HG02678 (cell line): ENCODE measurements around the gene MRPS2.

Experiments used
- ATAC-seq: cut with Tn5 transposase; IDR thresholded peaks from one replicate; pipeline ENCODE4 v1.9.1; 2021; ENCODE audit warnings: mild to moderate bottlenecking, moderate library complexity; ENCODE audit not compliant: unreplicated experiment

The MRPS2 gene

DNA sequence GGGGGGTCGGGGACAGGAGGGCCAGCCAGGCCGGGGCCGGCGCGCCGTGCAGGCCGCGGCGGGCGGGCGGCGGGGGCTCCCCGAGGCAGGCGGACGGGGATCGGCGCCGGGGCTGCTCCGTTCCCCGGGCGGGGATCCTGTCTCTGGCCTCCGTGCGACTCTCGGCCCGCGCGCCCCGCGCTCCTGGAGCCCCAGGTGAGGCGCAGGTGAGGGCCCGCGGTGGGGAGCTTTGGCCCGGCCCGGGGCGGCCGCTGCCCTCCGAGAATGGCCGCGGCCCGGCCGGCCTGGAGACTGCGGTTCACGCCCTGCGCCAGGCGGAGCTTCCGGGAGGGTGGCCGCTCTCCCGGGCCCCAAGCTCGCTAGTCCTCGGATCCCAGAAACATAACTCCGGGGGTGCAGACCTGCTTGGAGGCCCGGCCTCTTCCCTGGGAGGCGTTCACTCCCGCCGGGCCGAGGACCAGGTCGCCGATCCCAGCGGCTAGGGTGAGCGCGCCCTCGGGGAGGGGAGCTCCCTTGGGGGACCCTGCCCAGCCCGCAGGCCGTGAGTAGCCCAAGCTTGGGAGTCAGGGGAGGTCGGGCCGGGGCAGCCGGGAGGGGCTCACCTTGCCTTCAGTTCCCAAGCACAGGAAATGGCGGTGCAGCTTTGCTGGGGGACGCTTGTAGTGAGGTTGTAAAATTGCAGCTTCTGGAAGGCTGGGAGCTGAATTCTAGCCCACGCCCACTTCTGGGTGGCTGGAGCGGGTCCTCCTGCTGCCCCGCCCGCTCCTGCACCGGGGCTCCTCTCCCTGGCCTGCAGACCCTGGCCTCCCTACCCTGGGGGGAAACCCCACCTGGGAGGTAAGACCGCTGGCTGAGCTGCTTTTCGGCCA is 20.2 kb upstream of the MRPS2 start:
- ATAC-seq, result peak; percentile 38

DNA sequence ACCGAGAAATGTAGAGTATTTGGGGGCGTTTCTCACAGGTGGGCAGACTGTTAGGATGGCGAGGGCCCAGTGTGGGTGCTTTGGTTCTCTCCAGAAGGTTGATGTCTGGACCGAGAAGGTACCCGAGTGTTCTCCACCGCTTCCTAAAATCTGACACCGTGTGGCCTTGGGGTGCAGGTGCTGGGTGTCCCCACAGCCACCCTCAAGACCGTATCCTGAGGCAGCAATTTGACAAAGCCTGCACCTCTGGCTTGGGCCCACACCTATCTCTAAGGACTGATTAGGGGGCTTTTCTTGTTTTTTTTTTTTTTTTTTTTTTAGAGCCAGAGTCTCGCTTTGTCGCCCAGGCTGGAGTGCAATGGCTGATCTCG is 19.6 kb upstream of the MRPS2 start:
- no peak for ATAC-seq

DNA sequence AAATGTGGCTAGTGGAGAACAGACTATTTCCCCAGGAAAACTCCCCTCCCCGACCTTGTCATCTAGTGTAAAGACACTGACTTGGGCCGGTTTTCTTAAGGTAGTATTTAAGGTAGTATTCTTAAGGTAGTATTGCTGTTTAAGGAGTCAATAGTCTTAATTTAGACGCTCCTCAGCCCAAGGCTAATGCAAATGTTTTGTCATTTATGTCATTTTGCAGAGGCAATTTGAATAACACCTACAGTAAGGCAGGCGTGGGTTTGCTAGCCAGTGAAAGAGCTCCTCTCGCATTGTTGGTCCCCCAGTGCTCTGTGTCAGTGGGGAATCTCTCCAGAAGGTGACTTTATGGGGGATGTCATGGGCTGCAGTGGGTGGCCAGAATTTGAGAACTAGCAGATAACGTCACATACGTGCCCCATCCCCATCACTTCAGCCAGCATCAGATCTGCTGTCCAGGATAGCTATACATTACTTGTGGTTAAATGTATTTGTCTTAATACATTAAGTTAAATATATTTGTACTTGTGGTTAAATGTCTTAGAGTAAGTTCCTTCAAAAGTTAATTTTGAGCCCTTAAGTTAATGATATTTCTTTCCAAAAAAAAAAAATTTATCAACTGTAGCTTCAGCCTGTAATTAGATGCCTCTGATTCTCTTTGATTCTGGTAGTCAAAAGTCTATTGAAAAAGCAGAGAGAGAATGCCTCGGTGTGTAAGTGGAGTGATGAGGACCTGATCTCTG is 18.3 kb upstream of the MRPS2 start:
- ATAC-seq, result no peak

DNA sequence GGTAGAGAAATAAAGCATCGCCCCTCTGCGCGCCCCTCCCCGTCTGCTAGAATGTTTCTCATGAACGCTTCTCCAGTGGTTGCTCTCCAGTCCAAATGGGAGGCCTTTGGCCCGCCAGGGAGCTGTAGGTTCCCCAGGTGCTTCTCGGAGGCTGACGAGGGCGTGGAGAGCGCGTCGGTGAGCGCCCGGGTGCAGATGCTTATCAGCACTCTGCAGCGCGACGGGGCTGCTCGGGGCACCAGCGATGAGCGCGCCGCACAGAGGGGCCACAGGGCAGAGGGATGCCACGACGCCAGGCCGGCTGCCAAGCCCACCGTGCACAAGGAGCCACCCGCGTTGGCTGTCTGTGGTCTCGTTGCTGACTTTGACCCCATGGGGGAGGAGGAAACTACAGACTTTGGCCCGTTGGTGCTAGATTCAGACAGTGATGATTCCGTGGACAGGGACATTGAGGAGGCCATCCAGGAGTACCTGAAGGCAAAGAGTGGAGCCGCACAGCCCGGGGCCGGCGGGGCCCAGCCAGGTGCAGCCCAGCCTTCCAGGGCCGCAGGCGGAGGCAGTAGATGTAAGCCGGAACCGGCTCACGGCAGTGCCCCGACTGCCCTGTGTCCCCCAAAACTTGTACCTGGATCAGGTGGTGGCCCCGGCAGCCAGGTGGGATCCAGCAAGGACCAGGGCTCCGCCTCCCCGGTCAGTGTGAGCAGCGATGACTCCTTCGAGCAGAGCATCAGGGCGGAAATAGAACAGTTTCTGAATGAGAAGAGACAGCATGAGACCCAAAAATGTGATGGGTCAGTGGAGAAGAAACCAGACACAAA is 15.8 kb upstream of the MRPS2 start:
- no peak for ATAC-seq

DNA sequence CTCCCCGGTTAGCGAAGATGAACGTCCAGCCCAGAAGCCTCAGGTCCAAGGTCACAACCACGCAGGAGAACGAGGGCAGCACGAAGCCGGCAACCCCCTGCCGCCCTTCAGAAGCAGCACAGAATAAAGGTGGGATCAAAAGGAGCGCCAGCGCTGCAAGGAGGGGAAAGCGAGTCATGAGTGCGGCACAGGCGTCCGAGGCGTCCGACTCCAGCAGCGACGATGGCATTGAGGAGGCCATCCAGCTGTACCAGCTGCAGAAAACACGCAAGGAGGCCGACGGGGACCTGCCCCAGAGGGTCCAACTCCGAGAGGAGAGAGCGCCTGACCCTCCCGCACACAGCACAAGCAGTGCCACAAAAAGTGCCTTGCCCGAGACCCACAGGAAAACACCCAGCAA is 15.1 kb upstream of the MRPS2 start:
- ATAC-seq, result no peak

DNA sequence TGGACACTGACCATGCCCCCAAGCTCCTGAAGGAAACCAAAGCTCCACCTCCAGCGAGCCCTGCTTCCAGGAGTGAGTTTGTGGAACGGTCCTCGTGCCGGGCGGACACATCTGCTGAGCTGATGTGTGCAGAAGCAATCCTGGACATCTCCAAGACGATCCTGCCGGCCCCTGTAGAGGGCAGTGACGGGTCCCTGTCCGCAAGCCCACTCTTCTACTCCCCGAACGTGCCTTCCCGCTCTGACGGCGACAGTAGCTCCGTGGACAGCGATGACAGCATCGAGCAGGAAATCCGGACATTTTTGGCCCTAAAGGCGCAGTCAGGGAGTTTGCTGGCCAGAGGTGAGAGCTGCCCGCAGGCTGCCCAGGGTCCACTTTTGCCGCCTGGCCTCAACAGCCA is 14.7 kb upstream of the MRPS2 start:
- ATAC-seq, result no peak

DNA sequence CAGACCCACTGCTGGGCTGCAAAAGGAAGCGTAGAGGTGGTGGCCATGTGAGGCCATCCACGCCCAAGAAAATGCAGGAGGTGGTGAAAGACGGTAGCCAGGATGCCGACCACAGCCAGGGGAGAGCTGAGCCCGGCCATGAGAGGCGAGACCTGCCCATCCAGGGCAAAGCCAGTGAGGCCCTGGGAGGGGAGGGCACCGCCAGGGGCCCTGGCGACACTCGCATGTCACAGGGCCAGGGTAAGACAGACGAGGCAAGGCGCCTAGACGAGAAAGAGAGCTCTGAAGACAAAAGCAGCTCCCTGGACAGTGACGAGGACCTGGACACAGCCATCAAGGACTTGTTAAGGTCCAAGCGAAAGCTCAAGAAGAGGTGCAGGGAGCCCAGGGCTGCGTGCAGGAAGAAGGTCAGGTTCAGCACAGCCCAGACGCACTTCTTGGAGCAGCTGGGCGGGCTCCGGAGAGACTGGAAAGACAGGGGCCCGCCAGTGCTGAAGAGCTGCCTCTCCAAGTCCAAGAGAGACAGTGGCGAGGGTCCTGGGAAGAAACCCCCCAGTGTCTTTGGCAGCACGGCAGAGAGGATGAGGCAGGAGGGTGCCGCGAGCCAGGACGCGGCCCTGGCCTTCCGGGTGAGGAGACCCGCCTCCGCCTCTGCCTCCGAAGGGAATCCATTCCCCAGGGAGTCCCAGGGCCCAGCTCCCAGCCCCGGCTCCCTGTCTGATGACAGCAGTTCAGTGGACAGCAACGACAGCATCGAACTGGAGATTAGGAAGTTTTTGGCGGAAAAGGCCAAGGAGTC is 14.0 kb upstream of the MRPS2 start:
- ATAC-seq, result no peak

DNA sequence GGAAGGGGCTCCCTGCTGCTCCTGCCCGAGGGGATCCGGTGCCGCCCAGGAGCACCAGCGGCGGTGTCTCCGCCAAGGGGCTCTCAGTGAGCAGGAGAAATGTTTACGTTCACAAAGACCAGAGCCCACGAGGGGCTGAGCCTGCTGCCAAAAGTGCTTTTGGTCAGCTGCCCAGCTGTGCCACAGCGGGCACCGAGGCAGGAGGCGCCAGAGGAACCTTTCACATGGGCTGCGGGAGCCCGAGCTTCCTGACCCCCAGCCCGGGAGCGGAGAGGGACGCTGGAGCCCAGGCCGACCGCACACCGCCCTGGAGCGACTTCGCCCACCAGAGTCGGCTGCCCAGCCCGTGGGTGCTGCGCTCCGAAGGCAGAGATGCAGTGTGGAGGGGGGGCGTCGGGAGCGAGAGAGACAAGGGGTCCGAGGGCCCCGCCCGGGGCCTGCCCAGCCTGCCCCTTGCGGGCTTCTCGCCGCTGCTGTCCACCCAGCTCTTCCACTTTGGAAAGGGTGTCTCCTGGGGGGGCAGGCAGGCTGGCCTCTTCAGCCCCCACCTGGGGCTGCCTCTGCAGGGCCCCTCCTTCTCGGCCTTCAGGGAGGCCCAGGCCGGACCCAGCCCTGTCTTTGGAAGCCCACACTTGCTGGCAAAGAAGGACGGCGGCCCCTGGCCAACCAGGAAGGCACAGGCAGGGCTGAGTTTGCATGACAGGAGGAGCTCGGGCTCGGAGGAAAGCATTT is 13.0 kb upstream of the MRPS2 start:
- ATAC-seq, result no peak

DNA sequence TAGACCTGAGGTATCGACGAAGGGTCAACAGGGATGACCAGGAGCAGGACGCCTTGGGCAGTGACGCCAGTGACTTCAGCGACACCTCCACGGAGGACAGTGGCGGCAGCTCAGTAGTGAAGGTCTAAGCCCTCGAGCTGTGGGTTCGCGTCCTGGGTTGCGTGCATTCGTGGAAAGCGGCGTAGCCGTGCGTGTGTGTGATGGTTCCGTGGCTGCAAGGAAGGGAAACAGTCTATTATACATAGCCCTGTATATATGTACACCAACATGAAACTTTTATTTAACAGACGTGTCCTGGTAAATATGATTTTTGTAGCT is 12.5 kb upstream of the MRPS2 start:
- no peak for ATAC-seq

DNA sequence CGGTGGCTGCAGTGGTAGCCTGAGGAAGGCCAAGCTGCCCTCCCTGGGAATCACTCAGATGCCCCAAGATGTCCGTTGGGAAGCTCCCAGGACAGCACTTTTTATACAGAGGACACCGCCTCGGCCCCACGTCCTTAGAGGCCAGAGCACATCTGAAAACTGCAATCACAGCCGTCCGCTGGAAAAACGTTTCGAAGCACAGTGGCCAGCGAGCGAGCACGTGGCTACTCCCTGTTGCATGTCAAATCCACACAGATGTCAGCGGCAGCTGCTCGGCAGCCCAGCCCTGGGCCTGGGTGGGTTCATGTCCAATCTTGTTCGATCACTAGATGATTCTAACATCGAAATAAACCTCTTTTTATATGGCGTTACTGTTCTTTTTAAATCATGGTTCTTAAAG is 12.0 kb upstream of the MRPS2 start:
- no peak for ATAC-seq

DNA sequence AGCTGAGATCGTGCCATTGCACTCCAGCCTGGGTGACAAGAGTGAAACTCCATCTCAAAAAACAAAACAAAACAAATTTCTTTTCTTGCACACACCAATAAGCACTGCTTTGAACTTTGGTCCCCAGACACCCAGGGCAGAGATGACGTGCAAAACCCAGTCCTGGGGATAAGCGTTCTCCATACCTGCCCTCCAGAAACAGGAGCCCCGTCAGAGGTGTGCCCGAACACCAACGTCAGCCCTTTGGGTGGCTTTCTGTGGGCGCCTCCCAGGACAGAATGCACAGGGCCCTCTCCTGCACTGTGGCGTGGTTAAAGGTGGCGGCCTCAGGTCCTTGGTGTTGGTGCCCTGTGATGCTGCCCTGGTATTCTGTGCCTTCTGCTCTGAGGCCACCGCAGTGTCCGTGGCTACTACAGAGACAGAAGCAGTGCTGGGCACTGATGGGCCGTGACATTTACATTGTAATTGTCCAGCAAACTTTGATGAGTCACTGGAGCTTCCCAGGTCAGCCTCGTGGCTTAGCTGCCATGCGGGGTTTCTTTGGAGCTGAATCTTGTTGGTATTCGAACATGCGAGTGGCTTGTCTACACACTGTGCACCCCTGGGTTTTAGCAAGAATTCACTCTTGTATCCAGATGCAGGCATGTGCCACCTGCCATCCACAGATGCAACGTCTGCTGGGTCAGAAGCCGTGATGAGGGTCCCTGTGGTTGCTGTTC is 11.1 kb upstream of the MRPS2 start:
- ATAC-seq, result no peak

DNA sequence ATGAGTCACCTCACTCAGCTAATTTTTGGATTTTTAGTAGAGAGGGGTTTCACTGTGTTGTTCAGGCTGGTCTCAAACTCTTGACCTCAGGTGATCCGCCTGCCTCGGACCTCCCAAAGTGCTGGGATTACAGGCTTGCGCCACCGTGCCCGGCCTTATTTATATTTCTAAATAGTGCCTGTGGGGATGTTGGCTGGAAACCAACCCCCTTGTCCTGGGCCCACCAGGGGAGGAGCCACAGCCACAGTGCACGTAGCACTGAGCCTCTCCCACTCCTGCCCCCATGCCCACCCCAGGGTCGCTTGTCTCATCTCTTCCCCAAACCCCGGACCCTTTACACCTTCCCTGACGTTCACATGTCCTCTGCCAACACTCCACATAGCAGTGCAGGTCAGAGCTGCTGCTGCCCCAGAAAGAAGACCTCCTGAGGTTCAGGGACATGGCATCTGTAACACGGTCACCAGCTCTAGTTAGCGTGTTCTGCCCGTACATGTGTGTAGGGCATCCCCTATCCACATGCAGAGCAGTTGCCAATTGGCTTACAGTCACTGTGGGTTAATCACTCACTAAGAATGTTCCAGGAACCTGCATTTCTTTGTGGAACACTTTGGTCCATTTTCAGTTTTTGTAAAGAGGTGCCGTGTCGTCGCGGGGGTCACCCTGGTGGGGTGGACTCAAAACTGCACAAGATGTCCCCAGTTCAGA is 10.2 kb upstream of the MRPS2 start:
- ATAC-seq, result no peak

DNA sequence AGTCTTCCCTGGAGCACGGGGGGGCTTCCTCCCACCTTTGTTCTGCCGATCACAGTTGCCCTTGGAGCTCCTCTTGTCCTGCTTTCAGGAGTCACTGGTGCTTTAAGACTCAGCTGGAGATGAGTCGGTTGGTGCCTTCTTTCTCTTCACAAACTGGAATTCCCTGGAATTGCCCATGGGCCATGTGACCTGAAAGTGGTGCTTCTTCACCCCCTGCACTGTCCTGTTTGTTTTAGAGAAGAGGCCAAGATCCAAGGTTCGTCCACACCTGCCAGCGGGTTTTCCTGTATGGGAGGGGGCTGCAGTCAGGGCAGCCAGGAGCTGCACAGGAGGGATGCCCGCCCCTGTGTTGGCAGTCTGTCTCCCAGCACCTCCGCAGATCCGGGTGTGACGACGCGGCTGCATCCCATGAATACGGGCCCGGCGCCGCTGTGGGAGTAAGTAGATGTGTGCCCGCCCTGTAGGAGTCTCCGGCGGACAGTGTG is 9.5 kb upstream of the MRPS2 start:
- no peak for ATAC-seq

DNA sequence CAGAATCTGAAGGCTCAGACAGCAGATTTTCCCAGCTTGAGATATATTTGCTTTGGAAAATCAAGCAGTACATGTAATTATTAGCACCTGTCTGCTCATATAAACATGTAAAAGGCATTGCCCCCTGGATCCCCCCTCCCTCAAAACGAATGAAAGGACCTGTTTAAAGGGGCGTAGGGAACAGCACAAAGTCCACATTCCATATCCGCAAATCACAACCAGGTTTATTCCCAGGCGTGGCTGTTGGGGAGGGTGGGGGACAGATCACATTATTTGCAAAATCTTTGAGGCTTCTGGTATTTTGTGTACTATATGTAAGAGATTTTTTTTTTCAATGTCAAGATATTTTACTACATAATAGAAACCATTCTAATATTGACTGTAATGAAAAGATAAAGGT is 8.7 kb upstream of the MRPS2 start:
- ATAC-seq, result no peak

DNA sequence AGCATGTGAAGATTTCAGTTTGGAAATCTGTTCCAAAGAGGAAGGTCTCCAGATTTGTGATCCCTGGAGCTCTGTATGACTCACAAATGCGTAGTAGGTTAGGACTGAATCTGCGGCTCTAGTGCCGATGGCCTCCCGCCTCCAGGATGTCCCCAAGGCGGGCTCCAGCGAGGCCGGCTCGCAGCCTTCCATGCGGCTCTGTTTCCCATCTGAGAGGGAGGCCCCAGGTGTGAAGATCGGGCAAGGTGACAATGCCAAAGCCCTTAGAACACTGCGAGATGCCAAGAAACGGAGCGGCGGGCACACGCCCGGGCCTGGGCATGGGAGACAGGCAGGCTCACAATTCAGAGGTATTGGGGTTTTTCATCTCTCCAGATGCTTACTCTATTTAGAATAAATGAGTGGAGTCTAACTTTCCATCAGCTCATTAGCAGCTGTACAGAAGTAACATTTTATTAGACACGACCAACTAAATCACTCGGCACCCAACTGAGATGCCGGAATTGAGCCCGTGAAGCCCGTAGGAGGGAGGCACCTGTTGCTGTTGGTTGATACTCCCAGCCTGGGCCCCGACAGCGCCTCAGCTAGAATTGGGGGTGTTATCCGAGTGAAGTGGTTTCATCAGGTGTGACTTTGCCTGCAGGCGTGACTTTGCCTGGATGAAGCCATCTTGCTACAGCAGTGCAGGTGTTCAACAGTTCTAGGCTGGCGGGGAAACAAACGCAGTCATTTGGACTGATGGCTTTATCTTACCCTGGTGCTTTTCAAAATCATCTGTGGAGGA is 7.4 kb upstream of the MRPS2 start:
- no peak for ATAC-seq

DNA sequence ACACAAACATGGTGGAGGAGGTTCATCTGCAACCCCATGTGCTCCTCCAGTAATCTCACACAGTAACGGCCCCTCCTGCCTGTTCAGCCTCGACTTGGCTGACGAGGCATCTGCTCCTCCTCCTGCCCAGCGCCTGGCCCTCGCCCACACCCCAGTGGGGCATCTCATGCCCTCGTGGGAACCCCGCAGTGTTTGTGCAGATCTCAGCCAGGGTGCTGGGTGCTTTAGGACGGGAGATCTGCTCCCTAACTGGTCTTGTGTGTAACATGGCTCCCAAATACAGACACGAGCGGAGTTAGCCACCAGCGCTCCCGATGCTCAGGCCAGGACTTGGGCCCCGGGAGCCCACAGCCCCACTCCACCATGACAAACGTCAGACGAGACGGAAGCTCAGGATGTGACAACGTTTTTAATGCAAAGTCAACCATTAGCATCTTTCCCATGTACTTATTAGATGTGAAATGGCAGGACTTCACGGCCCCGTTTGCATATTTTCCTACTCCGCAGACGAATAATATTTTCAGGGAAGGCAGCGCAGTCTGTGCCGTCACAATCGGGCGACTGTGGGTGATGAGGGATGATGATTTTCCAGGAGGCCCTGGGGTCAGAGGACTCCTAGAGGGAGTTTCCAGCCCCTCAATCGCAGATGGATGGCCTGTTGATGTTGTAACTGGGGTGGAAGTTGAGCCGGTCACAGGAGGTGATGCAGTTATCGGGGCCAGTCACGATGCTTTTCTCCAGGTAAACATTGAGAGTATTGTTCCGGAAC is 5.5 kb upstream of the MRPS2 start:
- no peak for ATAC-seq

DNA sequence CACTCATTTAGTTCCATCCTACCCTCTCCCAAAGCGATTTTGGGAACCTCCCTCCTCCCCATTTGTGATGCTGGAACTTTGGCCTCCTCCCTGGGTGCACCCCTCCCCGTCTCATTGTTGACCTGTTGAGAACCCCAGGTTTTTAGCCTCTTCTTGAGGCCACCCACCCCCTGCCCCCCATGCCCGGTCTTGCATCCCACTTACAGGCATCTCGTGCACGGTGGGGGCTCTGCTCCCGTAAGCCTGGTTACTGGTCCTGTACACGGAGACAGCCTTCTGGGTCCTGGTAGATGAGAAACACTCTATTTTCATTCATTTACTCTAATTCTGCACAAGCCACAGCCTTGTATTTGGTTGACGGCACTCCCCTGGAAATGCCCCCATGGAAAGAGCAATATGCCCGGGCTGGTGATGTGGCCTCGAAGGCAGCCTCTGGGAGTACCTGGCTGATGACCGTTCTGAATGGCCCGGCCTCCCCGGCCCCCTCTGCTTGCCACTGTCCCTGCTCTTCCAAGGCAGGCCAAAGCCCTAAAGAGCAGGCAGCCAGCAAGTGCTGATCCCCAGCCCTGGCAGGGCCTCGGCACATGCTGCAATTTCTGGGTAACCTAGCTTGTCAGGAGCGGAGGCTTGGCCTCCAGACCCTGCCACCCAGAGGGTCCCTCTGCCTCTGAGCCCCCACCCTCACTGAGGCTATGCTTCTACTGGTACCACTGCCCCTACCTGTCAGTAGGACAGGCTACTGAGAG is 1.9 kb upstream of the MRPS2 start:
- no peak for ATAC-seq
